AG04450 (cell line): ENCODE data around the gene CRADD. TPM values are rescaled to one million over a fixed set of nuclear protein-coding genes. Genes with fewer than 3 reads are reported as not detected.

Experiments
- CTCF ChIA-PET: fragments of 300-600, 350-600 bp; formaldehyde crosslinking; extraction: SDS; loops from one replicate; lab custom pipeline; 2022; ENCODE audit warnings: antibody characterized with exemption, inconsistent platforms; lab: Charles Lee
- POLR2A ChIA-PET: fragments of 350-600 bp; formaldehyde crosslinking; extraction: SDS; loops from one replicate; lab custom pipeline; 2021; ENCODE audit warnings: antibody characterized with exemption, inconsistent platforms; lab: Yijun Ruan, JAX
- DNase-seq: peaks from one replicate; pipeline ENCODE4 v3.0.0-alpha.2; 2011; ENCODE audit warnings: low read depth, low spot score
- H3K27ac ChIP-seq: one replicate; pipeline ENCODE4 v1.5.1; 2012; ENCODE audit warnings: low read depth, low read length, control low read depth
- H3K27me3 ChIP-seq: one replicate; pipeline ENCODE4 v1.6.0; 2012; ENCODE audit warnings: low read length; ENCODE audit not compliant: control insufficient read depth, insufficient read depth
- H3K4me3 ChIP-seq: 2 replicates; pipeline ENCODE4 v1.5.1; 2011; ENCODE audit warnings: mild to moderate bottlenecking, low read depth, low read length, control low read depth
- H3K9me3 ChIP-seq: 2 replicates; pipeline ENCODE4 v1.5.1; 2012; ENCODE audit warnings: low read length; ENCODE audit not compliant: control insufficient read depth, insufficient read depth
- CTCF ChIP-seq: IDR thresholded peaks from 2 replicates; pipeline ENCODE4 v1.5.1; 2011; ENCODE audit warnings: low read depth, low read length, control low read depth, inconsistent platforms
- polyA plus RNA-seq: library from polyadenylated mRNA; depleted of rRNA; stranded (reverse); fragments of >200 nt; gene quantifications from 2 replicates; pipeline ENCODE4 v1.2.3, GENCODE V29; 2011

CRADD gene
- polyA plus RNA-seq, 1 experiment = 8.8 TPM

GRCh38 chr12:93712200-93712599 lies 35.0 kb downstream of the CRADD start:
- no peak overlapping the region for H3K4me3 ChIP-seq
- POLR2A ChIA-PET = no interaction called here

DNA sequence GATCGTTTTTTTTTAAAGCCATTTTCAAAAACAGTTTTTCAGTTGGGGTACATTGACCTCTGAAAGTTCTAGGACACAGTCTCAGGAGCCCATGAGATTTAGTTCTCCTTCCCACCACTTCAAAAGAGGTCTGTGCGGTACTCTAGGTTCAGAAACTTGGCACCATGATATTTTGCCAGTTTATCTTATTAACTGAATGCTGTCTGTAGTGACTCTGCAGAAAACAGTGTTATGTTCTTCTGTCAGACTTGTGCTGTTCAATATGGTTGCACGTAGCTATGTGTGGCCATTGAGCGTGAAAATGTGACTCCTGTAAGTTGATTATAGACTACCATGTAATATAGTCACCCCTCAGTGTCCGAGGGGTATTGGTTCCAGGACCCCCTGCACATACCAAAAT lies 35.9 kb downstream of the CRADD start:
- H3K4me3 ChIP-seq = no peak overlapping the region
- POLR2A ChIA-PET = no interaction called here
- no peak for TF ChIP-seq CTCF
- no peak overlapping the region for H3K27ac ChIP-seq
- DNase-seq = no peak
- H3K27me3 ChIP-seq = no peaks in the 10 kb centered on the region
- H3K9me3 ChIP-seq = no peaks in the 10 kb centered on the region
- CTCF ChIA-PET = no interaction called here

More at GRCh38 chr12:93712200-93712599, 35.0 kb downstream of the CRADD start:
- CTCF ChIA-PET = no interaction called here
- no peaks in the 10 kb centered on the region for H3K27me3 ChIP-seq
- H3K27ac ChIP-seq = no peak overlapping the region
- DNase-seq = no peak
- no peak for TF ChIP-seq CTCF
- H3K9me3 ChIP-seq = no peaks in the 10 kb centered on the region

GRCh38 chr12:93713800-93714199 lies 36.6 kb downstream of the CRADD start:
- ChIA-PET CTCF (interaction anchor here (1.6 kb wide), 1 partner anchor 387 kb away, joined by 5 read pairs; no protein-coding TSS in a partner anchor), POLR2A (no interaction called here)
- no peak overlapping the region for H3K4me3 ChIP-seq
- no peak for DNase-seq
- no peak for TF ChIP-seq CTCF
- H3K27me3 ChIP-seq = no peaks in the 10 kb centered on the region
- no peaks in the 10 kb centered on the region for H3K9me3 ChIP-seq
- H3K27ac ChIP-seq = no peak overlapping the region

- no peak for TF ChIP-seq CTCF
- POLR2A ChIA-PET = no interaction called here
- Histone ChIP-seq H3K27me3 (no peaks in the 10 kb centered on the region), H3K9me3 (no peaks in the 10 kb centered on the region), H3K4me3 (no peak overlapping the region), H3K27ac (no peak overlapping the region)
- CTCF ChIA-PET = interaction anchor here (1.6 kb wide), 1 partner anchor 387 kb away, joined by 5 read pairs; no protein-coding TSS in a partner anchor
- DNase-seq = no peak
Measured at GRCh38 chr12:93714382-93714781, 37.2 kb downstream of the CRADD start.

DNA sequence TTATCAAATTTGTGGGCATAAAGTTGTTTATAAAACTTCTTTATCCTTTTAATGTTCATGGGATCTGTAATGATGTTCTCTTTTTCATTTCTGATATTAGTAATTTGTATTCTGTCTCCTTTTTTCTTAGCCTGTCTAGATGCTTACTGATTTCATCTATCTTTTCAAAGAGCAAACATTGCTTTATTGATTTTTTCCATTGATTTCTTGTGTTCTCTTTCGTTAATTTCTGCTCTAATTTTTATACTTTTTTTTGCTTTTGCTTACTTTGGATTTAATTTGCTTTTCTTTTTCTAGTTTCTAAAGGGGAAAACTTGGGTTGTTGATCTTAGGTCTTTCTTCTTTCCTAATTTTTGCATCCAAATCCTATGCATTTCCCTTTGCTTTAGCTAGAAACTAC lies 42.5 kb downstream of the CRADD start:
- ChIA-PET POLR2A (no interaction called here), CTCF (interaction anchor here (0.5 kb wide), 1 partner anchor 33 kb away, joined by 5 read pairs; no protein-coding TSS in a partner anchor)
- Histone ChIP-seq H3K27me3 (no peaks in the 10 kb centered on the region), H3K9me3 (no peaks in the 10 kb centered on the region; the same call in 1 of the 2 replicates), H3K4me3 (no peak overlapping the region), H3K27ac (no peak overlapping the region)
- TF ChIP-seq CTCF = no peak
- no peak for DNase-seq
